Hepatic stellate cell (primary cell): ENCODE measurements around the gene ENTPD6.

Source experiments
- DNase-seq: peaks from one replicate; pipeline ENCODE4 v3.0.0; 2011; ENCODE audit warnings: low spot score

Gene ENTPD6

DNA sequence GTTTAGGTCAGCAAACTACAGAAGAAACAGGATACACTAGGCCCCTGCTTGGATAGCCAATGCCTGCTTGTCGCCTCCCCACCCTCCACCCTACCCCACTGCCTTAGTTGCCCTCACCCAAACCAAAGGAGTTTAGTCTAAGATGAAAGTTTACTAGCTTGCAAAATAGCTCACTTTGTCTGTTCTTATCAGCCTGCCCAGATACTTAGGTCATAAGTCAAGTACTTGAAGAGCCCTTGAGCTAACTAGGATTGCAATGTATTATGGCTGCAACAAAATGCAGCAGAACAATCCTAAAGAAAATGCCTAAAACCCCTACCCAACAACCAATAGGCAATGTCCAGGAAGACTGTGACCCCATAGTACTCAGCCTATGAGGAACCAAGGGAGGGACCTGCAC, 7.3 kb upstream of the ENTPD6 start:
- DNase-seq, result no peak

DNA sequence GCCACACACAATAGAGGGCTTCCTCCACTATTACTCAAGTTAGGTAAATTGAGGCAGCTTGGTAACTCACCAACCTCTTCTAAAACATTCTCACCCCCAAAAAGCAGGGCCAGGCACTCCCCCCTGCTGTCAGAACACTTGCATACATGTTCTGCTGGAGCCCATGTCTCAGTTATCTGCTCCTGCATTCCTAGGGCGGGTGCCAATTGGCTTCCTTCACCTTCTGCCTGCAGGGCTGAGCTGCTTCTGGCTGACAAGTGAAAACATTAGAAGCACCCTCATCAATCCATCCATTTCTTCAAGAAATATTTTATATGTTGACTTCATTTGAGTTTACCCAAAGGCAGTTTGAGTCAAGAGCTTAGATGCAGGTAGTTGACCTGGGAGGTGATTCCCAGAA, 4.5 kb upstream of the ENTPD6 start:
- no peak for DNase-seq

DNA sequence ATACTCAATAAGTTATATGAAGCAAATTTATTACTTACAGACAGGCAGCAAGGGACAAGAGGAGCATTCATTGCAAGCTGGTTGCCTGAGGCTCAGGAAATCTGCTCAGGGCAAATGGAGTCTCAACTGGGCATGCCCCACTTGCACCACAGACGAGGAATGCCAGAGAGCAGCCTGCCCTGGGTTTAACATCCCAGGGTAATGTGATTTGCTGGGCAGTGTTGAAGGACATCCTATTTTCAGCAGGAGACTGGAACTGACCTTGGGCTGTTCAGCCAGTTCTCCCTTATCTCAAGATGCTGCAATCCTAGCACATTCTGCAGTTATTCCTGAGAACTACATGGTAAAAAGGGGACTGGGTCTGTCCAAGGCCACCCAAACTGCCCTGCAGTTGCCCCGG, 3.8 kb upstream of the ENTPD6 start:
- DNase-seq, result no peak

DNA sequence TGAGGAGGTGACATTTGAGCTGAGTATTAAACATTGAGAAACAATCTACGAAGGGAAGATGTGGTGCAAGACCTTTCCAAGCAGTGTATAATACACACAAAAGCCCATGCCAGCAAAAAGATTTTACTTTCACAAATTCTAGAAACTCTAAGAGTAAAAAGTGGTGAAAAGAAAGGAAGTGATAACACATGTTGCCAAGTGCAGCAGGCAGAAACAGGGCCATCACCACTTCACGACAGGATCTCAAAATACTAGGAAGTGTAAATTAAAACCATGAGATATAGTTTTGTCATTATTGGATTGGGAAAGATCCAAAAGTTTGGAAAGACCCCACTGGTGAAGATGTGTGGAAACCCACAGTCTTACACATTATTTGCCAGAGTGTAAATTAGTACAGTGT, 1.7 kb upstream of the ENTPD6 start:
- DNase-seq, result no peak

DNA sequence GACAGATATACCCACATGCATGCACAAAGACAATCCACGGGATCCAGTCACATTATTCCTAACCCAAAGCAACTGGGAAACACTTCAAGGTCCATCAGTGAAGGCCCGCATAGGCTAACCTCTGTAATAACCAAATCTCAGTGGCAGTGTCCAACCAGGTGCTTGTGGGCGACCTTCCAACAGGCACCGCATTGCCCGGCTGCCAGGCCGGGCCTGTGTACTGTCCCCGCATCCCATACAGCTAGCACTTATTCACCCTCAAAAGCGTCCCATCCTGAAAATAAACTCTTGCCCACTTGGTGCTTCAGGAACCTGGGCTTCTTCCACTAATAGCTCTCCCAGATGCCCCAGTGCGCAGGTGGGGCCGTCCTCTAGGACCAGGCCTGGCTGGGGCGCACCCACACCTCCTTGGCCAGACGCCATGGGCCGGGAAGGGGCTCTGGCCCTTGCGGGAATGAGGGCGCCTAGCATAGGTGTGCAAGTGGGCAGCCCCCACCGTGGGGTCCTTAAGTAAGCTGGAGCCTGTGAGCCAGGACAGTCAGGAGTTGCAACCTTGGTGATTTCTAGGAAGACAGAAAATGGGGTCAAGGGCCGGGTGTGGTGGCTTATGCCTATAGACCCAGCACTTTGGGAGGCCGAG, 1.1 kb upstream of the ENTPD6 start:
- no peak for DNase-seq

DNA sequence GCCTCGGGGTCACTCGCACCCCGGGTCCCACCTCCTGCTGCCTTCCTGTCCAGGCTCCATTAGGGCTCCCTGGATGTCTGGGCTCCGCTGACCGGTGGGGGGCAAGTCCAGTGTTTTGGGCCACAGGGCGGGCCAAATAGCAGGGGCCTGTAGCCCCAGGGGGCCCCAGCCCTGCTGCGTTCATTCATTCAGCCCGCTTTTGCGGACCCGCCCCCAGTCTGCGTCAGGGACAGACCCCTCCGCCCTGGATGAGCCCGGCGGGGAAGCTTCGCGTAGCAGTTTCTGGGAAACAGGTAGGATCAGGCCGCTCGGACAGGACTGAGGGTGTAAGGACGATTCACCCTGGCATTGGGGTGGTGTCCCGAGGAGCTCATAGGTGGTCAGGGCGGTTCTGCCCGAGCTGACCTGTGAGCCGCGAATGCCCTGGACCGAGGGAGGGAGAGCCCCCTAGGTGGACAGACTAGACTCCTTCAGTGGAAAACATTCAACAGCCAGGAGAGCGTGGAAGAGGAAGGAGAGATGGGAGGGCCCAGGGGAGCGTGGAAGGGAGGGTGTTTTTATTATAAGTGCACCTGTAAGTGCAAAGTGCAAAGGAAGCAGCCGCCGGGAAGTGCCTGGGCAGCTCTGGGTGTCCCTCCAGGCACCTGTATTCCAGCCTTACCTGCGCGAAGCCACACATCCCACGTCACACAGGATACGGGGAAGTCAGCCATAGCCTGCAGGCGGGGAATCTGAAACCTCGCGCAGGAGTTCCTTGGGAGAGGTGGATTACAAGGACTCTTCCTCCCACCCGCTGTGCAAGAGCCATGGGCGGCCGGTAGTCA, 662 bp downstream of the ENTPD6 start:
- DNase-seq, result no peak

DNA sequence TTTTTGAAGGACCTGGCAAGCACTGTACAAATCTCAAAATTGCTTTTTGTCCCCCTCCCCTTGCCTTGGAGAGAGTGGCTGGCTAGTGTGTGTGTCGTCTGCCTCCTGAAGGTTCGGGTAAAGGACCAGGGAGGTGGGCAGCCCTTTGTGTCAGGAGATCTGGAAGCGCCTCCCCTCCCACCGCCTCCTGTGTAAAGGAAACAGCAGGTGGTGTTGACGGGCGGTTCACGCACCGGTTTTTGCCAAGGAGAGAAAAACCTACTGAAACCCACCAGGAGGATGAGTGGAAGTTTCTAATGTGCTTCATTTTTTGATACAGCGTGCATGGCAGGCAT, 1.2 kb downstream of the ENTPD6 start:
- DNase-seq, result no peak

DNA sequence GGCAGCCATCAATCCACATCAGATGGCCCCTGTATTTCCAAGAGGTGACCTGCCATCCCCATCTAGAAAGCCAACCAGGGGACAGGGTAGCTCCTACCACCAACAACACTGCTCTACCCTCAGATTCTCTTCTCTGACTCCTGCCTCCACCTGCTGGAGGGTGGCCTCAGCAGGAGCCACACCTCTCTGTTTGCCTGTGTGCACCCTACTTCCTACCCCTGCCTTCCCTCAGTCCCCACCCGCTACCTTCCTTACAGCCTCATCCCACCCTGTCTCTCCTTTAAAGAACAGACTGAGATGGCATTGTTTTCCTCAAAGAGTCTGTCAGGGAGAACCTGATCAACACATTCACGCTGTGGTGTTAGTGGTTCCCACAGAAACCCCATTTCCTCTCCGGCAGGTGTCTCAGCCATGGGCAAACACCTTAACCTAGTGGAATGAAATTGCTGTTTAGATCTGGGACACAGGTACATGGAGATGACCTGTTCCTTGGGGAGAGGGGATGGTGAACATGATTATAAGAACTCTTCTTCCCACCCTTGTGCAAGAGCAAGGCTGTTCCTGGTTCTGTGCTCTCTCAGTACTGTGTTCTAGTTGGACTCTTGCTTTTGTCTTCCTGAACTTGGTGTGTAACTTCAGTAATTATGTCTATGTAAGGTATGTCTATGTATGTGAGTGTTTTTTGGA, 1.8 kb downstream of the ENTPD6 start:
- no peak for DNase-seq

DNA sequence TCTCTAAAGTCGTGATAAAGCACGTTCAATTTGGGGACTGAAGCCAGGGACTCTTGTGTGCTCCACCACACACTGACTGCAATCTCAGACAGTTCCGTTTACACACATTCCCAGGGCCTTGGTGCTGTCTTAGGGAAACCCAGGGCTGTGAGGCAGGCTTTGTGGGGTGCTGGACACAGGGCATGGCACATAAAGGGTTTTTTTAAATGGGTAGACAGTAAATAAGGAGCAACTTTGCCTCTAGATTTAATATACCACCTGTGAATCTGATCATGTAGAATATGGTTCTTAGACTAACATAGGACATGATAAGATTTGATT, 2.3 kb downstream of the ENTPD6 start:
- DNase-seq, result no peak

DNA sequence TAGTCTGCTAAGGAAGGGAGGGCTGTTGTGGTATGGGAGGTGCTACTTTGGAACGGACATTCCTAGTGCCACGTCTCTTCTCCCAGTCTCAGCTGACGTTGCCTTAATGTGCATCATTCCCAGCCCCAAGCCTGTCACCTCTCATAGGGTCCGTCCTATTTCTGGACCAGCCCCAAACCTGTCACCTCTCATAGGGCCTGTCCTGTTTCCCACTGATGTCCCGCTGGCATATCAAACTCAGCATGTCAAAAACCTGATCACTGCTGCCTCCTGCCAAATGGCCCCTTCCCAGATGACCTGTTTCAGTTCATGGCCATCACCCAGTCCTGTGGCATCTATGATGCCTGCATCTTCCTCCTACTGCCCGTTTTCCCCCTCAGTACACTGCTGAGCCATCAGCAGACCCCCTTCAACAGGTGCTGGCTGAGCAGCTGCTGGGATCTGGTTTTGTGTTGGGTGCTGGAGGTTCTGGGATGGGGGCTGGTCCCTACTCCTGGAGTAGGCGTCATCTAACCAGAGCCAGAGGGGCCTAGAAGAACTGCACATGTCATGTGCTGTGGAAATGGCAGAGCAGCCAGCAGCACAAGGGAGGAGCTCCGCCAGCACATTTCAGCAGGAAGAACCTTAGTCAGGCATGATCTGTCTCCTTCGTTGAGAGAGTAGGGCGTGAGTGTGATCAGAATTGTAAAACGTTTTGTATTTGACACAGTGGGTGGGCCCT, 3.3 kb downstream of the ENTPD6 start:
- no peak for DNase-seq

DNA sequence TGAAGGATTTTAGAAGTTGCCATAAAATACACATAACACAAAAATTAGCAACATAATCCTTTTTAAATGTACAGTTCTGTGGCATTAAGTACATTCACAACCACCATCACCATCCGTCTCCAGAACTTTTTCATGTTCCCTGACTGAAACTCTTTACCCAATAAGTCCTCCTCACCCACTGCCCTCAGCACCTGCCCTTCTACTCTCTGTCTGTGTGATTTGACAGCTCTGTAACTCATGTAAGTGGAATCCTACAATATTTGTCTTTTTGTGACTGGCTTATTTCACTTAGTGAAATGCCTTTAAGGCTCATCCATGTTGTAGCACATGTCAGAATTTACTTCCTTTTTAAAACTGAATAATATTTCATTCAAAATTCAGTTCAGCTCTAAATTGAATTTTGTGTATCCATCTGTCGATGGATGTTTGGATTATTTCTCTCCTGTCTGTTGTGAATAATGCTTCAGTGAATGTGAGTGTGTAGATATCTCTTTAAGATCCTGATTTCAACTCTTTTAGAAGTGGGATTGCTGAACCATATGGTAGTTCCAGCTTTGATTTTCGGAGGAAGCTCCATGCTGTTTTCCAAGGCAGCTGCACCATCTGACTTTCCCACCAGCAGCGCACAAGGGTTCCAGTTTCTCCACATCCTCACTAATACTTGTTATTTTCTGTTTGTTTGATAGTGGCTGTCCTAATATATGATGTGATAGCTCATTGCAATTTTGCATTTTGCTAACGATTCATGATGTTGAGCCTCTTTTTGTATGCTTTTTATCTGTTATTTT, 4.2 kb downstream of the ENTPD6 start:
- DNase-seq, result no peak

DNA sequence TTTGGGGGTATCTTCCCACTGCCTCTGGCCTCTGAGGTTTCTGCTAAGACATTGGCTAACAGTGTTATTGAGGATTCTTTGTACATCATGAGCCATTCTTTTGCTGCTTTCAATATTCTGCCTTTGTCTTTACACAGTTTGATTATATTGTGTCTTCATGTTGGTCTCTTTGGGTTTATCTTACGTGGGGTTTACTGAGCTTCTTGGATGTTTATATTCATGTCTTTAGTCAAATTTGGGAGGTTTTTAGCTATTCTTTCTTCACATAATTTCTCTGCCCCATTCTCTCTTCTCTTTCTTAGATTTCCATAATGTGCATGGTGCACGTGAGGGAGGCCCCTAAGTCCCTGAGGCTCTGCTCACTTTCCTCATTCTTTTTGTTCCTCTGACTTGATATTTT, 7.6 kb downstream of the ENTPD6 start:
- DNase-seq, result no peak

DNA sequence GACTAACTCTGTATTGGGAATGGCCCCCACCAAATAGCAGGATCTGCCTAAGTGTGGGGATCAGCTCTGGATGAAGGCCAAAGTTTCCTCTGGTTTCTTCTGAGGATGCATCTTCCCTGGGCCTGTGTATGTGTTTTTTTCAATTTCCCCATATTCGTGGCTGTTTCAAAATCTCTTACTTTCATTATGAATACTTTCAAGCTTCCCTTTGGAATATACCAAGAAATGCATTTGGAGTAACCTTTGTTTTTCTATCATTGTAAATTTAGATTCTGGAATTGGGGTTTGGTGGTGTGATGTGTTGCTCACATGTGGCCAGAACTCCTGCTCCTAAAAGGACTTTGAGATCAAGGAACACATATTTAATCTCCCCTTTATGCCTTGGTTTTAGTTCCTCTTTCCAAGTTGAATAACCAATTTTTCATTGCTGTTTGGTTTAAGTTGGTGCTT, 8.4 kb downstream of the ENTPD6 start:
- no peak for DNase-seq

DNA sequence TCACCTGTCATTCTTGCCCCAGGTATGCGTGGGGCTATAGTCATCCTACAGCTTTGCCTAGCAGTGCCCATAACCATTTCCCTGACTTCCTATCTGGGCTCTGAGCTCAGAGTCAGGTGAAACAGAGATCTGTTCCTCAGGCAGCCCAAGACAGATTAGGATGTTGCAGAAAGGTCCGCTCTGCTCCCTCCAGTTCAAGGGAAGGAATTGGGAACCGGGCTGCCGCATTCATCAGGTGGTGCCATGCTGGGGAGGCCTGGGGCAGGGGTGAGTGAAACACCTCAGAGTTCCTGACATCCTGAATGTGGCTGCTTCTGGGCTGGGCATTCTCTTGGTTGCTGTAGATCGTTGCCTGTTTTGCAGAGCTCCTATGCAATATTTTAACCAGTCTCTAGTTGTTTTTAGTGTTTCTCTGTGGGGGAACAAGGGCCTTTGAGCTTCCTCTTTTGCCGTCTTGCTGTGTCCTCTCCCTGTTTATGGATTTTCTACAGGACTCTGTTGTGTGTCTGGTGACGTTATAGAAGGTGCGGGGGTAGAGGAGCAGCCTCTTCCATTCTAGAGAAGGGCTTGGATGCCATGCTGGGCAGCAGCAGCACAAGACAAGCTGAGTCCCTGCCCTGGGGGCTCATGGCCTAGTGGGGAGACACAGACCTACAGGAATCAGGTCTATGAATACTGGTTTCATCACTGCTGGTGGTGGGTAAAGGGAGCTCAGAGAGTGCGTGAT, 9.2 kb downstream of the ENTPD6 start:
- no peak for DNase-seq

DNA sequence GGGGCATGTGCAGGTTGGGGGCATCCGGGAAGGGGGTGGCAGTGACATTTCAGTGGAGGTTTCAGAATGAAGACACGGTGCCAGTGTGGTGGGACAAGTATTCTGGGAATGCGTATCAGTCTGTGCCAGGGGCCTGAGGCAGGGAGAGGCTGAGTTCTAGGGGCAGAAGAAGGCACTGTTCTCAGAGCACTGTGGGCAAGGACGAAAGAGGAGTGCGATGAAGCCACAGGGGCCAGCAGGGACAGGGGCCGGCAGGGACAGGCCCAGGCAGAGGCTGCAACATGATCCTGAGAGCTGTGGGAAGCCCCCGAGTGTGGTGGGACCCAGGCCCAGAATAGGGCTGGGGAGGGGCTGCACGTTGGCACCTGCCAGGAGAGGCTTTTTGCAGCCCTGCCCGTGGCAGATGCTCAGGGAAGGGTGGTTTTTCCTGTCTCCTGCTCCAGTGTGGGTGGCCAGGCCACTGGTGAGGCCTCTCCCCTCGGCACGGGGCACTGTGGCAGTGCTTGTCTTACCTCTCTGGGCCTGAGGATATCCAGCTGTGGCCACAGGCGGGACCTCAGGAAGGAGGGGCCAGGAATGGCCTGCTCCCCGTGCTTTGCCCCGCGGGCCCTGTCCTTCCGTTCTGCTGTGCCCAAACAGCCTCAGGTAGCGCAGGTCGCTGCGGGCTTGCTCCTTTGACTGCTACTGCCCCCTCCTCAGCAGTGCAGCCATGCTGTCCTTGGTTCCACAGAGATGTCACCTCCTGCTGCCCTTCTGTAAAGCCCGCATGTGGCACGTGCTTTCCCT, 10.0 kb downstream of the ENTPD6 start:
- no peak for DNase-seq

DNA sequence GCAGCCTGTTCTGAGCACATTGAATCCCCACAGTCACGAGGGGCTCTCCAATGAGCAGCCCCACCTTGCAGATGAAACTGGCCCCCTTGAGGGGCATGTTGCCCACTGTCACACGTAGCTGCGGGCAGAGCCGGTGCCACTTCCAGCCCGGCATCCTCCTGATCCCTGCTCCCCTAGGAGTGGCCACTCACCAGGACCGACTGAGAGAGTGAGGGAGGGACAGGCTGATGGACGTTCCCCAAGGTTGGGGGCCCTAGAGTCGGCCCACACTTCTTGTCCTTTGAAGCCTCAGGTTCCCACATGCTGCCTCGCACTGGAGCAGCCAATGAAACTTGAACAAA, 10.5 kb downstream of the ENTPD6 start:
- no peak for DNase-seq

DNA sequence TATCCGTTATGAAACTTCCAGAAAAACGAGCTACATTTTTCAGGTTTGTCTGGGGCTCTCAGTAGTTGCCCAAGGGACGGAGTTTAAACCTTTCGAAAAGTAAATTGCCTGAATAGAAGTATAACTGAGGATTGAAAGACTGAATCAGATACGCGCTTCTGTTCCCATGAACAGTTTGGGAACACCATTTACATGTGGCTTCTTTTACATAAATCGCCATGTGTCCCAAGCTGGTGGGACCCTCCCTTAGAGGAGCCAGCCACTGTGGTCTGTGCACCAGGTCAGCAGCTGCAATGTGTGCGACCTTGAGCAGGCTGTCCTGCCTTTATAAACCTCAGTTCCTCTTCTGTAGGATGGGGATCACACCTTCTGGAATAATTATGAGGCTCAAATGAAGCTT, 11.0 kb downstream of the ENTPD6 start:
- DNase-seq, result no peak

DNA sequence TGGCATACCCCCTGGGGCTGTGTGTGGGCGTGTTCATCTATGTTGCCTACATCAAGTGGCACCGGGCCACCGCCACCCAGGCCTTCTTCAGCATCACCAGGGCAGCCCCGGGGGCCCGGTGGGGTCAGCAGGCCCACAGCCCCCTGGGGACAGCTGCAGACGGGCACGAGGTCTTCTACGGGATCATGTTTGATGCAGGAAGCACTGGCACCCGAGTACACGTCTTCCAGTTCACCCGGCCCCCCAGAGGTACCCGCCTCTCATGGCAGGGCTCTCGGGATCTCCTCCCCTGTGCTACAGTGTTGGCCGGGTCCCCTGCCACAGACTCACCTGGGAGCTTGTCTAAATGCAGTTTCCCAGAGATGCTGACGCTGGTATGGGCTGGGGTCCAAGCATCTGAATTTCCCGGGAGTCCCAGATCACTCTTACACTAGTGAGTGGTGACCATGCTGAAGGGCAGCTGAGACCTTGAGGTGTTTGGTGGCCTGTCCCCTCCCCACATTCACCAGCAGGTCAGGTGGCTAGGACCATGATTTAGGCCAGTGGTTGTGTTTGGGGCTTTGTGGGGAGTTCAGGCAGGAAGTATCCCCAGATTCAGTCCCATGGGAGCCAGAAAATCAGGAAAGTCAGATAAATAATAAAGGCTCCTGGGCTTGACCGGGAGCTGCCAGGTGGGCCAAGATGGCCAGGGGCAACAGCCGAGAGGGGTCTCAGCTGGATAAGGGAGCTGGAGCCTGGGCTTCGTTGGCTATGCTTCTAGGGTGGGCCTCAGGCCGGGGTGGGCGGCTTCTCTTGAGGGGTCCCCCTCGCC, 11.8 kb downstream of the ENTPD6 start:
- DNase-seq, result no peak

DNA sequence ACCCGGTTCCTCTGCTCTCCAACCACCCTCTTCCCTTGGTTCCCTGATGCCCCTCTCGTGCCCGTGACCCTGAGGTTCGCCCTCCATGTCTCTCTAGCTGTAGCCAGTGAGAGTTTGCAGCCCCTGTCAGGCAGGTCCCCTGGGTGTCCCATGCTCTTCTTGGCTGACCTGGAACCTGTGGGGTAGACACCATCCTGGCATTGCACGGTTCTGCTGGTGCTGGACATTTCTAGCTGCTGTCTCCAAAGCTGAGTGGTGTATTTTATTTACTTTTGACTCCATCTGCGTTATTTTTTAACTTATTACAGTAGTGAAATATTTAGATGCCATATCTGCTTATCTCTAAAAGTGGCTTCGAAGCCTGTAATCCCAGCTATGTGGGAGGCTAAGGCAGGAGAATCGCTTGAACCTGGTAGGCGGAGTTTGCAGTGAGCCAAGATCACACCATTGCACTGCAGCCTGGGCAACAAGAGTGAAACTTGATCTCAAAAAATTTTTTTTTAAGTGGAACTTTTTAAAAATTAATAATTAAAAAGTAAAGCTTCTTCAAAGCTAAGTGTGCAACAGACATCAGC, 12.5 kb downstream of the ENTPD6 start:
- no peak for DNase-seq
